Large intestine (tissue), 12 donors: ENCODE data around the gene STK33. TPM values are rescaled to one million over a fixed set of nuclear protein-coding genes. Genes with fewer than 3 reads are reported as not detected.

Source experiments
- DNase-seq, 2 donors: peaks; one replicate each; pipeline versions ENCODE4 v3.0.0 to v3.0.0-alpha.2; 2013
- H3K27ac ChIP-seq: one replicate; pipeline ENCODE4 v1.5.1; 2013; ENCODE audit warnings: low read length
- H3K27me3 ChIP-seq: 2 replicates; pipeline ENCODE4 v1.6.1; 2013; ENCODE audit warnings: low read length; ENCODE audit not compliant: control insufficient read depth, insufficient read depth
- H3K36me3 ChIP-seq: 2 replicates; pipeline ENCODE4 v1.6.1; 2013; ENCODE audit warnings: low read length; ENCODE audit not compliant: control insufficient read depth, insufficient read depth
- H3K4me1 ChIP-seq: one replicate; pipeline ENCODE4 v1.6.1; 2013; ENCODE audit warnings: low read length; ENCODE audit not compliant: control insufficient read depth, insufficient read depth
- H3K4me3 ChIP-seq: one replicate; pipeline ENCODE4 v1.5.1; 2013; ENCODE audit warnings: low read length
- H3K9me3 ChIP-seq: one replicate; pipeline ENCODE4 v1.6.1; 2013; ENCODE audit warnings: mild to moderate bottlenecking, low read depth, low read length, moderate library complexity; ENCODE audit not compliant: control insufficient read depth
- WGBS: methylation state at CpG from one replicate; pipeline ENCODE4 v1.1.5; 2013; ENCODE audit warnings: low lambda C conversion rate; ENCODE audit not compliant: insufficient coverage; 5-methylcytosine and 5-hydroxymethylcytosine counted together
- long read RNA-seq, 11 donors: transcript quantifications; one replicate each; lab custom pipeline, GENCODE V29; 2026
- polyA plus RNA-seq: library from polyadenylated mRNA; unstranded; fragments of 120-200 nt; gene quantifications from one replicate; pipeline ENCODE4 v1.2.1, GENCODE V29; 2013

STK33 gene
- 9.4 TPM for polyA plus RNA-seq
- long read RNA-seq, donor 1 = 0 reads
- long read RNA-seq, donor 2 = 0 reads
- long read RNA-seq, donor 3 = 0 reads
- long read RNA-seq, donor 4 = 0 reads
- long read RNA-seq, donor 5 = 0 reads
- long read RNA-seq, donor 6 = 0 reads
- long read RNA-seq, donor 7 = 0 reads
- long read RNA-seq, donor 8 = 0 reads
- long read RNA-seq, donor 9, partial matches to known transcripts = 0 of 1 reads
- long read RNA-seq, donor 9, other reads (novel, unspliced or antisense) = 0 of 1 reads
- long read RNA-seq, donor 10 = 0 reads
- long read RNA-seq, donor 11 = 0 reads

GRCh38 chr11:8593935-8594909 is at the start of gene STK33:
Gene STK33, minus strand, starts transcription at chr11:8594228. Its CDS starts 119,323 bp downstream, at chr11:8474905.
- no peak within 1 kb of the TSS for H3K27ac ChIP-seq
- no peaks in the 10 kb centered on the region for H3K9me3 ChIP-seq
- DNase-seq = peak; percentile 41 to 80
- H3K4me1 ChIP-seq = peaks cover 6% of the 10 kb centered on the region
- peak within 1 kb of the TSS; percentile 57 for H3K4me3 ChIP-seq
- H3K27me3 ChIP-seq = peaks cover 6% of the 10 kb centered on the region
- WGBS = no CpG with 5 or more reads among the region's 55 CpGs
- no peaks in the 10 kb centered on the region for H3K36me3 ChIP-seq

GRCh38 chr11:8642196-8642841 is 48.3 kb upstream of the STK33 start:
- DNase-seq = no peak
- Histone ChIP-seq H3K4me3 (no peak overlapping the region), H3K9me3 (no peaks in the 10 kb centered on the region), H3K27me3 (no peaks in the 10 kb centered on the region), H3K4me1 (no peaks in the 10 kb centered on the region), H3K36me3 (peaks cover 46% of the 10 kb centered on the region), H3K27ac (no peak overlapping the region)
- WGBS = no CpG with 5 or more reads among the region's 5 CpGs

- H3K4me3 ChIP-seq = no peak overlapping the region
- no peak for DNase-seq
- no peak overlapping the region for H3K27ac ChIP-seq
- no peaks in the 10 kb centered on the region for H3K27me3 ChIP-seq
- no CpG with 5 or more reads among the region's 2 CpGs for WGBS
- no peaks in the 10 kb centered on the region for H3K4me1 ChIP-seq
- H3K9me3 ChIP-seq = no peaks in the 10 kb centered on the region
- H3K36me3 ChIP-seq = peaks cover 45% of the 10 kb centered on the region
Observed at GRCh38 chr11:8641332-8641731, 47.3 kb upstream of the STK33 start.

- Histone ChIP-seq H3K4me1 (no peaks in the 10 kb centered on the region), H3K4me3 (no peak overlapping the region), H3K36me3 (peaks cover 39% of the 10 kb centered on the region), H3K9me3 (peaks cover 2% of the 10 kb centered on the region), H3K27me3 (no peaks in the 10 kb centered on the region), H3K27ac (no peak overlapping the region)
- DNase-seq = no peak
- no CpG with 5 or more reads among the region's 5 CpGs for WGBS
Observed at GRCh38 chr11:8640267-8640906, 46.4 kb upstream of the STK33 start.

- H3K27me3 ChIP-seq = no peaks in the 10 kb centered on the region
- H3K27ac ChIP-seq = no peak overlapping the region
- H3K36me3 ChIP-seq = peaks cover 42% of the 10 kb centered on the region
- no peak for DNase-seq
- no peaks in the 10 kb centered on the region for H3K4me1 ChIP-seq
- no CpG with 5 or more reads among the region's 3 CpGs for WGBS
- H3K4me3 ChIP-seq = no peak overlapping the region
- peaks cover 2% of the 10 kb centered on the region for H3K9me3 ChIP-seq
Observed at GRCh38 chr11:8639655-8640054, 45.6 kb upstream of the STK33 start.

- no peak for DNase-seq
- Histone ChIP-seq H3K36me3 (peaks cover 42% of the 10 kb centered on the region), H3K27ac (no peak overlapping the region), H3K9me3 (peaks cover 2% of the 10 kb centered on the region), H3K4me1 (no peaks in the 10 kb centered on the region), H3K27me3 (no peaks in the 10 kb centered on the region), H3K4me3 (no peak overlapping the region)
- no CpG with 5 or more reads among the region's 5 CpGs for WGBS
Observed at GRCh38 chr11:8638300-8638699, 44.3 kb upstream of the STK33 start.

GRCh38 chr11:8636127-8636526 is 42.1 kb upstream of the STK33 start:
- DNase-seq = no peak
- Histone ChIP-seq H3K27ac (no peak overlapping the region), H3K4me1 (no peaks in the 10 kb centered on the region), H3K9me3 (peaks cover 2% of the 10 kb centered on the region), H3K36me3 (peaks cover 33% of the 10 kb centered on the region), H3K27me3 (no peaks in the 10 kb centered on the region), H3K4me3 (no peak overlapping the region)
- WGBS = 100% methylated on average over 1 of the region's 2 CpGs

- no peaks in the 10 kb centered on the region for H3K4me1 ChIP-seq
- no peak overlapping the region for H3K27ac ChIP-seq
- no peak for DNase-seq
- H3K27me3 ChIP-seq = no peaks in the 10 kb centered on the region
- H3K9me3 ChIP-seq = peaks cover 2% of the 10 kb centered on the region
- peaks cover 29% of the 10 kb centered on the region for H3K36me3 ChIP-seq
- no CpG with 5 or more reads among the region's 6 CpGs for WGBS
- no peak overlapping the region for H3K4me3 ChIP-seq
Observed at GRCh38 chr11:8634498-8634897, 40.5 kb upstream of the STK33 start.

- H3K27me3 ChIP-seq = no peaks in the 10 kb centered on the region
- H3K4me1 ChIP-seq = no peaks in the 10 kb centered on the region
- H3K9me3 ChIP-seq = peaks cover 2% of the 10 kb centered on the region
- WGBS = 93% methylated on average over 2 of the region's 6 CpGs
- H3K27ac ChIP-seq = no peak overlapping the region
- DNase-seq = peak; percentile 29 to 43
- peaks cover 14% of the 10 kb centered on the region for H3K36me3 ChIP-seq
- H3K4me3 ChIP-seq = no peak overlapping the region
Observed at GRCh38 chr11:8631395-8632118, 37.5 kb upstream of the STK33 start.
